BLaER1 (cell line): ENCODE measurements around the gene LPCAT4.

Source experiments
- H3K27ac ChIP-seq: shearing (Covaris generic); formaldehyde crosslinking; 2 replicates; pipeline ENCODE4 v1.8.1; 2022
- H3K27me3 ChIP-seq: shearing (Covaris generic); formaldehyde crosslinking; 2 replicates; pipeline ENCODE4 v1.8.1; 2022
- H3K36me3 ChIP-seq: shearing (Covaris generic); formaldehyde crosslinking; 2 replicates; pipeline ENCODE4 v1.8.1; 2022
- H3K4me1 ChIP-seq: shearing (Covaris generic); formaldehyde crosslinking; 2 replicates; pipeline ENCODE4 v1.8.1; 2022
- H3K4me2 ChIP-seq: shearing (Covaris generic); formaldehyde crosslinking; 2 replicates; pipeline ENCODE4 v1.8.1; 2022
- H3K4me3 ChIP-seq: shearing (Covaris generic); formaldehyde crosslinking; 2 replicates; pipeline ENCODE4 v1.8.1; 2022
- H3K9ac ChIP-seq: shearing (Covaris generic); formaldehyde crosslinking; 2 replicates; pipeline ENCODE4 v1.8.1; 2022
- H3K9me3 ChIP-seq: shearing (Covaris generic); formaldehyde crosslinking; 2 replicates; pipeline ENCODE4 v1.8.1; 2022
- H4K20me1 ChIP-seq: shearing (Covaris generic); formaldehyde crosslinking; 2 replicates; pipeline ENCODE4 v1.8.1; 2022
- Cebpa-rat ChIP-seq: shearing (Covaris generic); IDR thresholded peaks from 2 replicates; pipeline ENCODE4 v1.8.1; 2022

Gene LPCAT4

DNA sequence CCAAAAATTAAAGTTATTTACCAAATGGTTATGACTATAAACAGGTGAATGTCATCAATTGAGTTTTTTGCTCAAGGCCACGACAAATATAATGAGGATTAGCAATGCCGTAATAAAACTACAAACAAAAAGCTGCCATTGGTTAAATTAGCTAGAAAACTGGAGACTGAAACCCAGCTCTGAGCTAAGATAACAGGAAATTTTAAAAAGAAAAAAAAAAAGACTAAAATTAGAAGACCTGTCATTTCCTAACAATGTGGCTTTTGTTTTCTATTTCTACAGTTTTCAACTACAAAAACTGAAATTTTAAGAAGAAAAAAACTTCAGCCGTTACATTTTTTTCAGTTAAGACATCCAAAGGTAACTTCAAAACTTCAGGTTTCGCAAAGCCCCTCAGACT is 39.1 kb downstream of the LPCAT4 start:
- no peaks in the 10 kb centered on the region for H3K27me3 ChIP-seq
- no peaks in the 10 kb centered on the region; the same call in 1 of the 2 replicates for H3K36me3 ChIP-seq
- peaks cover 8% of the 10 kb centered on the region for H3K9me3 ChIP-seq
- no peak overlapping the region for H3K27ac ChIP-seq
- TF ChIP-seq Cebpa-rat = no peak
- H3K9ac ChIP-seq = no peak overlapping the region
- H3K4me3 ChIP-seq = no peak overlapping the region
- H3K4me1 ChIP-seq = peaks cover 29% of the 10 kb centered on the region
- no peaks in the 10 kb centered on the region for H4K20me1 ChIP-seq
- peak overlapping the region; percentile 40 for H3K4me2 ChIP-seq

DNA sequence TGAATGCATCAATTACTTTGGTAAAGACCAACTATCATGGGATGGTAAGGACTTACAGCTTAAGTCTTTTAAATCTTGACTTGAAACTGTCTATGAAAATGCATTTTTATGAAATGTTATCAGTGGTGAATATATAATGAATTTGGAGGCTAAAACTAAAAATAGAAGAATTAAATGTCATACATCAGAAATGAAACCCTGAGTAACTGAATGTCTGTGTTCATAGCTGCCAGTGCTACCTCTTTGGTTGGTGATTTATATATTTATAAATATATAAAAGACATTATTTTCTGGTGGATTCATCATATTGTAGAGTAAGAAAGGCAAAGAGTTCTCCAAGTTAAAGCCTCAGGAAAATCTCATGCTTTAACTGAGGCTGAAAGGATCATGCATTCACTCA is 41.6 kb downstream of the LPCAT4 start:
- no peak for TF ChIP-seq Cebpa-rat
- Histone ChIP-seq H3K36me3 (no peaks in the 10 kb centered on the region; the same call in 1 of the 2 replicates), H3K4me2 (no peak overlapping the region), H3K27ac (no peak overlapping the region), H3K4me1 (peaks cover 17% of the 10 kb centered on the region), H3K9ac (no peak overlapping the region), H4K20me1 (no peaks in the 10 kb centered on the region), H3K27me3 (no peaks in the 10 kb centered on the region), H3K9me3 (peaks cover 8% of the 10 kb centered on the region), H3K4me3 (no peak overlapping the region)

DNA sequence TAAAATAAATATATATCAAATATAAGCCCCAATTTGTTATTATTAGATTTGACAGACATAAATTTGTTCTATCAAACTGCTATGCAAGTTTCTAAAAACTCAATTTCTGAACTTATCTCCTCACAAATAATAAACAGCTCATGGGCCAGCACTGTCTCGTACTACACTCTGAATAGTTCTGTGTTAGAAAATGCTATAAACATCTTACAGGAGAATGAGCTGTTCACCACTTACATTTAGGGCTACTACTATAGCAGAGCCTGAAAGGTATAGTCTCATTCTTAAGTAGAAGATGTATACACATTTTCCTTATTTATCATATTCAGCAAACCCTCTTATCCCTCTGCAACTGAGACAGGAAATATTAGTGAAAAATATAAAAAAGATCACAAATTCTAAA is 42.1 kb downstream of the LPCAT4 start:
- H3K4me3 ChIP-seq = no peak overlapping the region
- no peaks in the 10 kb centered on the region for H4K20me1 ChIP-seq
- H3K9ac ChIP-seq = no peak overlapping the region
- H3K27ac ChIP-seq = no peak overlapping the region
- H3K4me1 ChIP-seq = peaks cover 17% of the 10 kb centered on the region
- H3K9me3 ChIP-seq = peaks cover 8% of the 10 kb centered on the region
- H3K4me2 ChIP-seq = no peak overlapping the region
- TF ChIP-seq Cebpa-rat = no peak
- H3K27me3 ChIP-seq = no peaks in the 10 kb centered on the region
- no peaks in the 10 kb centered on the region; the same call in 1 of the 2 replicates for H3K36me3 ChIP-seq

DNA sequence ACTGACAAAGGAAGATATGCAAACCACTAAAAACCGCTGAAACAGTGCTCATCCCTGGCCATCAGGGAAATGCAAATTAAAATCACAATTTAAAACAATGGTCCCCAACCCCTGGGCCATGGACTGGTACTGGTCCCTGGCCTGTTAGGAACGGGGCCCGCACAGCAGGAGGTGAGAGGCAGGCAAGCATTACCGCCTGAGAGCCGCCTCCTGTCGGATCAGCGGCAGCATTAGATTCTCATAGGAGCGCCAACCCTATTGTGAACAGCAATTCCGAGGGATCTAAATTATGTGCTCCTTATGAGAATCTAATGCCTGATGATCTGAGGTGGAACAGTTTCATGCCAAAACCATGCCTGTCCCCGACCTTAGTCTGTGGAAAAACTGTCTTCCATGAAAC is 43.8 kb downstream of the LPCAT4 start:
- peaks cover 8% of the 10 kb centered on the region for H3K9me3 ChIP-seq
- H3K4me2 ChIP-seq = no peak overlapping the region
- no peak overlapping the region for H3K9ac ChIP-seq
- no peak overlapping the region for H3K4me3 ChIP-seq
- TF ChIP-seq Cebpa-rat = no peak
- no peak overlapping the region for H3K27ac ChIP-seq
- no peaks in the 10 kb centered on the region; the same call in 1 of the 2 replicates for H3K36me3 ChIP-seq
- H4K20me1 ChIP-seq = no peaks in the 10 kb centered on the region
- no peaks in the 10 kb centered on the region for H3K27me3 ChIP-seq
- H3K4me1 ChIP-seq = peaks cover 25% of the 10 kb centered on the region

DNA sequence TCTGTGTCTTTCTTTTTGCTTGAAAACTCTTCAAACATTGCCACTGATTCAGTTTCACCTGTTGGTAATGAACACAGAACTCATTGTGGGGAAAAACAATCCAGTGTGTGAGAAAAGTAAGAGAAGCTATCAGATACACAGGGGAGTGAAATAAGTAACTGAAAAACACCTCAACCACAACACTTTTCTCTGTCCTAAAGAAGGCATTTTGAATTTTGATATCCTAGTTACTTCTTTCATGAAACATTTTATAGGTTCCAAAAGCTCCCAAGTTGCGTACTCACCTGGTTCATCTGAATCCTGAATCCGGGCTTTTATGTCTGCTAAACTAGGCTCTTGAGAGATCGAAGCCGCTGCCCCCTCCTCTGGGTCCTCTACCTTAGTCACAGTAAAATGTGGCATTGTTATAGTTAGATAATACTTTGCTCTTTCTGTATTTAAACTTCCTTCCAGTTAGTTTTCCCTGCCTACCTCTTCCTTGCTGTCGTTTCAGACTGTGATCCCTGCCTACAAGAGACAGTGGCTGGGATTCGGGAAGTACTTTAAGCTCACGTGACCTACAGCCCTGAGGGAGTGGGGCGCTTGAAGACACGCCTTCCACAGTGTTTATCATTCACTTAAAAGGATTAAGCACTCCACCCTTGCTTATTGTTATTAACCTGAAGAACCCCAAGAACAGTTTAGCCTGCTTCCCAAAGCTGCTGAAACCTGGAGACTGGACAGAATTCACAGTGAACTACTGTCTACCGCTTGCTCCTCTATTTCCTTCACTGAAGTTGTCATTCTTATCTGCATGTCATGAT is 48.5 kb downstream of the LPCAT4 start:
- Histone ChIP-seq H3K4me2 (peak overlapping the region; percentile 69), H3K36me3 (no peaks in the 10 kb centered on the region; the same call in 1 of the 2 replicates), H3K4me3 (peak overlapping the region; percentile 67), H3K9ac (peak overlapping the region; percentile 72), H3K27me3 (no peaks in the 10 kb centered on the region), H4K20me1 (no peaks in the 10 kb centered on the region), H3K4me1 (peaks cover 37% of the 10 kb centered on the region), H3K9me3 (peaks cover 5% of the 10 kb centered on the region), H3K27ac (peak overlapping the region; percentile 56)
- no peak for TF ChIP-seq Cebpa-rat

DNA sequence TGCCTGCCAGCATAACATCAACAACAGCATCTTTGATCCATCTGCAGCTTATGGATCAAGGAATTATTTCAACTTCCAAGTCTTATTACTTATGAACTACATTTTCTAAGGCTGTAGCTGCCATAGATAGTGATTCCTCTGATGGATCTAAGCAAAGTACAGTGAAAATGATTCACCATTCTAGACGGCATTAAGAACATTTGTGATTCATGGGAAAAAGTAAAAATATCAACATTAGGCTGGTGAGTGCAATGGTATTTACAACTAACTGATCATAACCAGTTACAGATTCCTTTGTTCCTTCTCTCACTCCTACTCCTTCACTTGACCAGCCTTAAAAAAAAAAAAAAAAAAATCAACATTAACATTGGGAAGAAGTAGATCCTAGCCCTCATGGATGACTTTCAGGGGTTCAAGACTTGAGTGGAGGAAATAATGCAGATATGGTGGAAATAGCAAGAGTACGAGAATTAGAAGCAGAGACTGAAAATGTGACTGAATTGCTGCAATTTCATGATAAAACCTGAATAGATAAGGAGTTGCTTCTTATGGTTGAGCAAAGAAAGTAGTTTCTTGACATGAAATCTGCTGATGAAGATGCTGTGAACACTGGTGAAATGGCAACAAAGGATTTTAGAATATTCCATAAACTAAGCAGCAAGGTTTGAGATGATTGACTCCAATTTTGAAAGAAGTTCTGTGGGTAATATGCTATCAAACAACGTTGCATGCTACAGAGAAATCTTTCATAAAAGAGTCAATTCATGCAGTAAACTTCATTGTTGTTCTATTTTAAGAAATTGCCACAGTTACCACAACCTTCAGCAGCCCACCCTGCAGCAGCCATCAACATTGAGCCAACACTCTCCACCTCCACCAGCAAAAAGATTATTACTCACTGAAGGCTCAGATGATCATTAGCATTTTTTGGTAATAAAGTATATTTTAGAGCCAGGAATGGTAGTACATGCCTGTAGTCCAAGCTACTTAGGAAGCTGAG is 52.2 kb downstream of the LPCAT4 start:
- peaks cover 36% of the 10 kb centered on the region for H3K4me1 ChIP-seq
- H3K27ac ChIP-seq = no peak overlapping the region
- H3K4me2 ChIP-seq = peak overlapping the region; percentile 61
- no peak overlapping the region; the same call in 1 of the 2 replicates for H3K9ac ChIP-seq
- H3K27me3 ChIP-seq = no peaks in the 10 kb centered on the region
- no peak overlapping the region for H3K4me3 ChIP-seq
- H3K9me3 ChIP-seq = no peaks in the 10 kb centered on the region
- TF ChIP-seq Cebpa-rat = no peak
- no peaks in the 10 kb centered on the region for H3K36me3 ChIP-seq
- H4K20me1 ChIP-seq = no peaks in the 10 kb centered on the region

DNA sequence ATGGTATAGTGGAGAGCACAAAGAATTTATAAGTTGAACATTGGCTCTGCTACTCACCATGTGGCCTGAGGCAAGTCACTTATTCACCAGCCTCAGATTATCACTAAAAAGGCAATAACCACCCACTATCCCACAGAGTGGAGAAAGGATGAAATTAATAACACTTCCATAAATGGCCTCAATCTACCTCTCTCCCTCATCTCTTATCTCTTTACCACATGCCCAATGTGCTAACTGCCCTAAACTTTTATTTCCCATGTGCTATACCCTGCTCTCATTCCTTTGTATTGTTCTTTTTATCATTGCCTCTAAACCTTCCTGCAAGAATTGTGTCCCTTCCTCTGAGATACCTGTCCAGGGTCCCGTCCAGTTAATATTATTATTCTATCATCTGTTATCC is 55.4 kb downstream of the LPCAT4 start:
- H3K27ac ChIP-seq = no peak overlapping the region
- H3K4me3 ChIP-seq = no peak overlapping the region
- H4K20me1 ChIP-seq = no peaks in the 10 kb centered on the region
- H3K4me1 ChIP-seq = peaks cover 13% of the 10 kb centered on the region
- H3K27me3 ChIP-seq = no peaks in the 10 kb centered on the region
- no peaks in the 10 kb centered on the region for H3K36me3 ChIP-seq
- no peaks in the 10 kb centered on the region for H3K9me3 ChIP-seq
- H3K4me2 ChIP-seq = no peak overlapping the region
- no peak for TF ChIP-seq Cebpa-rat
- H3K9ac ChIP-seq = no peak overlapping the region
